Ectodermal cell (in vitro differentiated cells): ENCODE results near the gene FBXO46. TPM values are rescaled to one million over a fixed set of nuclear protein-coding genes. Genes with fewer than 3 reads are reported as not detected.

Experiments used
- H3K27ac ChIP-seq: 2 replicates; pipeline ENCODE4 v1.7.0; 2013; ENCODE audit warnings: mild to moderate bottlenecking, low read depth, low read length; ENCODE audit not compliant: insufficient read depth, poor library complexity, severe bottlenecking
- H3K27me3 ChIP-seq: 2 replicates; pipeline ENCODE4 v1.7.0; 2013; ENCODE audit warnings: mild to moderate bottlenecking, low read length; ENCODE audit not compliant: insufficient read depth, control insufficient read depth, poor library complexity, severe bottlenecking
- H3K36me3 ChIP-seq: one replicate; pipeline ENCODE4 v1.7.0; 2013; ENCODE audit warnings: low read length; ENCODE audit not compliant: control insufficient read depth, insufficient read depth
- H3K4me1 ChIP-seq: one replicate; pipeline ENCODE4 v1.7.0; 2013; ENCODE audit warnings: low read length; ENCODE audit not compliant: control insufficient read depth, insufficient read depth
- H3K4me3 ChIP-seq: 2 replicates; pipeline ENCODE4 v1.7.0; 2013; ENCODE audit warnings: low read depth, low read length, control low read depth; ENCODE audit not compliant: insufficient read depth
- H3K9me3 ChIP-seq: 2 replicates; pipeline ENCODE4 v1.7.0; 2013; ENCODE audit warnings: mild to moderate bottlenecking, low read length, moderate library complexity; ENCODE audit not compliant: control insufficient read depth
- WGBS, 2 experiments: methylation state at CpG; one replicate each; pipeline ENCODE4 v1.1.7; 2013; ENCODE audit warnings: missing lambda C conversion rate in 2 of 2; 5-methylcytosine and 5-hydroxymethylcytosine counted together
- polyA plus RNA-seq, 4 experiments: library from polyadenylated mRNA; stranded (reverse); fragments of 50-300 nt; gene quantifications; one replicate each; pipeline ENCODE4 v1.2.3, GENCODE V29; 2013

The FBXO46 gene, protein sequence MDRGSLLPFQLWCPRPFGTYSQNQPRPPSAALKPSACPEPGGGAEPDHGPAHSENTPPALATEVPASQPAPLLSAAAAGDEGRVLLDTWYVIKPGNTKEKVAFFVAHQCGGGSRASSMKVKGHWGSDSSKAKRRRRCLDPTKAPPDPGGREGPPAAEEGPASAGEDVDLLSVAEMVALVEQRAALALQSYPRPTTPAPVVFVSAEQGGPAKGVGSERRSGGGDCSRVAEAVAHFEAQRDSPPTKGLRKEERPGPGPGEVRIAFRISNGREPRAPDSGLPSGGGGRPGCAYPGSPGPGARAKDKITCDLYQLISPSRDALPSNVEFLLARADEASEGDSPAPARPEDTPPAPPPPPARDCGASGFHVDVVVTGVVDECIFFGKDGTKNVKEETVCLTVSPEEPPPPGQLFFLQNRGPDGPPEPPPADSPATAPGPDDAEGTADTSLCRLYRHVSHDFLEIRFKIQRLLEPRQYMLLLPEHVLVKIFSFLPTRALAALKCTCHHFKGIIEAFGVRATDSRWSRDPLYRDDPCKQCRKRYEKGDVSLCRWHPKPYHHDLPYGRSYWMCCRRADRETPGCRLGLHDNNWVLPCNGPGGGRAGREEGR
- polyA plus RNA-seq (2013, experiment 1 of 4), result 22.0 TPM
- 25.7 TPM for polyA plus RNA-seq (2013, experiment 2 of 4)
- 13.9 TPM for polyA plus RNA-seq (2013, experiment 3 of 4)
- 18.6 TPM for polyA plus RNA-seq (2013, experiment 4 of 4)

DNA sequence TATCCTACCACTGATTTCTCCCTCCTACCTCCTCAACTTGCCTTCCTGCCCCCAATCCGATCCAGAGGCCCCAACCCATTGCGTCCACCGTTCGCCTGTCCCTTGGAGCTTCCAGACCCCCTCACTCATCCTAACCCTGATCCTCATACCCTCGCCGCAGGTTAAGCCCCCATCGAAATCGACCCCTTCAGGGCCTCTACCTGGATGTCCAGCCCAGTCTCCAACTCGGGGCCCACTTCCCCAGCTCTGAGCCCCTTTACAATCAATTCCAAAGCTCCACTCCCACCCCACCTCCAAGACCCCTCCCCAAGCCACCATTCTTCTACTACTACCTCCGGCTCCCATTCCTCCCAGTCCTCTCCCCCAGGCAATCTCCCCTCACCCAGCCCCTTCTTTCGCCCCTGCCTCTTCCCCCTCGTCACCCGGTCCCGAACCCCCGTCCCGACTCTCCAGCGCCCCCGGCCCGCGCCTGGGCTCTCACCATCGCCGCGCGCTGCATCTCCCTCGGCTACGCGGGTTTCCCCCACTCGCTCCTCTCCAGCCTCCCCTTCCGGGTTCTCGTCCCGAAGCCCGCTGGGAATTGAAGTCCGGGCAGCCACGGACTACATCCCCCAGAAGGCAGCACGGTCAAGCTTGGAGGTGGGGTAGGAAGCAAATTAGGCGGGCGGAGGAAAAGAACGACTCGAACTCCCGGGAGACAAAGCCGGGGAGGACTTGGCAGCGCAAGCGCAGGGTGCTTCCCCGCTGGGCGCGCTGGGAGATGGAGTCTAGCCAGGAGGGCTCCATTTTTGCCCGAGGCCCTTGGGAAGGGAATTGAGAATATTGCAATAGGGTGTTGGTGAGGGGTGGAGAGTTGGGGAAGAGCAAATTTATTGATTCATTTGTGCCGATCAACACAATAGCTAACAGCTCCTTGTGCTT is at the start of gene FBXO46:
Gene FBXO46 (minus strand): TSS at position 529 of the 921 bp plus-strand sequence. CDS start 17,401 bp downstream, outside the sequence.
- no peak within 1 kb of the TSS for H3K27ac ChIP-seq
- no peaks in the 10 kb centered on the region for H3K36me3 ChIP-seq
- no peaks in the 10 kb centered on the region for H3K9me3 ChIP-seq
- H3K27me3 ChIP-seq, result no peaks in the 10 kb centered on the region
- H3K4me1 ChIP-seq, result peaks cover 4% of the 10 kb centered on the region
- H3K4me3 ChIP-seq, result peak within 1 kb of the TSS; percentile 85
- WGBS, 2 experiments, result 2% methylated on average over 48 of the region's 48 CpGs

DNA sequence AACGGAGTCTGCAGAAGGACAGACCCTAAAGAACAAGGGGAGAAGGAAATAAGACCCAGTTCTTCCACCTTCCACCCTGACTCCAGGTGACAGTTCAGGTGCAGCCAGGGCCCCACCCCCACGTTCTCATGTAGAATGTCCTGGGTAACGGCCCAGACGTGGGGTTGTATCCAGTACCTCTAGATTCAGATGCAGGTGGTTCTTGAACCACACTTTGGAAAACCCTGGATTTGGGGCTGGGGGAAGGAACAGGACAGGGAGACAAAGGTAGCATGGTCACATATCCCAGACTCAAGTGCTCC is 49.4 kb upstream of the FBXO46 start:
- H3K4me1 ChIP-seq, result peaks cover 32% of the 10 kb centered on the region
- no peaks in the 10 kb centered on the region for H3K9me3 ChIP-seq
- WGBS, 2 experiments, result 56 to 70% methylated on average over 4 of the region's 4 CpGs
- H3K27me3 ChIP-seq, result peaks cover 13% of the 10 kb centered on the region
- no peak overlapping the region for H3K27ac ChIP-seq
- H3K36me3 ChIP-seq, result peaks cover 9% of the 10 kb centered on the region
- H3K4me3 ChIP-seq, result no peak overlapping the region

DNA sequence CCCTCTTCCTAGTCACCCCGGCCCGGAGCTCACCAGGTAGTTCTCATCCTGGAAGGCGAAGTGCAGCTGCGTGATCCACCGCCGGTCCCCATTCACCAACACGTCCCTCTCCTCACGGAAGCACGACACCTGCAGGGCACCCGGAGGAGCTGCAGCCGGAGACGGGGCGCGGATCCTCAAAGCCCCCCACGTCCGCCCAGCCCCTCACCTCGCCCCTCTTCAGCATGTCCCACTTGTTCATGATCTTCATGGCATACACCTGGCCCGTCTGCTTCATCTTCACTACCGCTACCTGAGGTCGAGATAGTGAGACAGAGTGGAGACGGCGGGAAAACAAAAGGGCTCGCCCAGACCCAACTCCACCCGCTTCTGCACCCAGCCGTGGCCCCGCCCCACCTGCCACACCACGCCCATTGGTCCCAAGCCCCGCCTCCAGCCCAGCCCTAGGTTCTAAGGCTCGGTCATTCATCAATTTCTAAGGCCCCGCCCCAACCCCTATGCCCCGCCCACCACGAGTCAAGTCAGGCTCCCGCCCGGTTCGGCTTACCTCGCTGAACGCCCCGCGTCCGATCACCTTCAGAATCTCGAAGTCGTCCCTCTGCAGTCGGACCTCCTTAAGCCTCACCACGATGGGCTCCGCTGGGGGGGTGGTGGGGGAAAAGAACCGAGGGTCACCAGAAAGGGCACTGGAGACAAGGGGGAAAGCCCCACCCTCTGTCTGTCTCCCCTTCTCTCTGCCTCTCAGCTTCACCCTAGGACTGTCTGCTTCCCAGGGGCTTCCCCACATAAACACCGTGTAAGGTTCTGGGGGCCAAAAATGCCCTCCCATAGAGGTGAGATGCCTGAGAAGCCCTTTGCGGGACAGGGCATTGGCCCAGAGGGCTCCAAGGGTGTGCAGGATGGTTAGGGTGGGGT is 48.8 kb upstream of the FBXO46 start:
- H3K4me3 ChIP-seq, result peak overlapping the region; percentile 36
- no peak overlapping the region for H3K27ac ChIP-seq
- WGBS, 2 experiments, result 3 to 5% methylated on average over 48 of the region's 48 CpGs
- H3K9me3 ChIP-seq, result no peaks in the 10 kb centered on the region
- peaks cover 13% of the 10 kb centered on the region for H3K27me3 ChIP-seq
- H3K4me1 ChIP-seq, result peaks cover 32% of the 10 kb centered on the region
- peaks cover 8% of the 10 kb centered on the region for H3K36me3 ChIP-seq

DNA sequence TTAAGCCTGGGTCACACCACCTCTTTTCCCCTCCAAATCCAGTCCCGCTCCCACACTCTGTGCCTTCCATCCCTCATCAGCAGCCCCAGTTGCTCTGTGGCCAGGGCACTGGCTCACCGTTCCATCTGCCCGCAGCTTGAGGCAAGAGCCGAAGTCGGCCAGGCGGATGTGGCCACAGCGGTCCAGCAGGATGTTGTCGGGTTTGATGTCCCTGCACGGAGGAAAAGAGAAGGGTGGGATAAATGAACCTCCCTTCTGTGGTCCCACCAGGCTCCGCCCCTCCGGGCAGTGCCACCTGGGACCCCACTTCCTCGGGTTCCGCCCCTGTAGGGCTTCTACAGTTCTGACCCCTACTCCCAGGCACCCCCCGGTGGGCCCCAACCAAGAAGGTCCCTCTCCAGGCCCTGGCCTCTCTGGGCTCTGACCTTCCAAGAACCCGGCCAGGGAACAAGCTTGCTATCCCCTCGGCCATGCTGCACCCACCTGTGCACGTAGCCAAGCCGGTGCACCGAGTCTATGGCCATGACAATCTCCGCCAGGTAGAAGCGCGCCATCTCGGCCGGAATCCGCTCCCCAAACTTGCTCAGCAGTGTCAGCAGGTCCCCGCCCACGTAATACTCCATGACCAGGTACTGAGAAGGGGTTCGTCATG is 47.4 kb upstream of the FBXO46 start:
- WGBS, 2 experiments, result 95 to 96% methylated on average over 28 of the region's 28 CpGs
- Histone ChIP-seq H3K9me3 (no peaks in the 10 kb centered on the region), H3K36me3 (peaks cover 8% of the 10 kb centered on the region), H3K27me3 (peaks cover 13% of the 10 kb centered on the region), H3K27ac (no peak overlapping the region), H3K4me3 (no peak overlapping the region), H3K4me1 (peaks cover 24% of the 10 kb centered on the region)

DNA sequence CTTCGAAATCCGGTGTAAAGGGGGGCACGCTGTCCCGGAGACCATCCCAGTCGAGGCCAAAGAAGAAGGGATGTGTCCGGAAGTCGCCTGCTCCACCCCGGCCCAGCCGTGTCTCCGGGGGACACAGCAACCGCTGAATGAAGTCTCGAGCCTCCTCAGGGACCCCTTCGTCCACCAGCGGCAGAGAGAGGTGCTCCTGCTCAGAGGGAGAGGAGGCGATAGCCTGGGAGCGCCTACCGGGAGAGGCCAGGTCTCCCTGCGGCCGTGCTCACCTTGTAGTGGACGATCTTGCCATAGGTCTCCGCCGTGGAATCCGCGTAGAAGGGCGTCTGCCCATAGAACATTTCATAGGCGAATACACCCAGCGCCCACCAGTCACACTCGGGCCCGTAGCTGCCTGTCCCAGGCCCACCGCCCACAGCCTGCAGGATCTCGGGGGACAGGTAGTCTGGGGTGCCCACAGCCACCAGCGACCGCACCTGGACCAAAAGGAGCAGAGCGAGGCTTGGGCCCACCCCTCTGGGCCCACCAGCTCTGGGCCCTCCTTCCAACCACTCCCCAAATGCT is 46.8 kb upstream of the FBXO46 start:
- Histone ChIP-seq H3K27ac (no peak overlapping the region), H3K36me3 (peaks cover 8% of the 10 kb centered on the region), H3K27me3 (peaks cover 13% of the 10 kb centered on the region), H3K9me3 (no peaks in the 10 kb centered on the region), H3K4me1 (peaks cover 17% of the 10 kb centered on the region), H3K4me3 (no peak overlapping the region)
- 95 to 96% methylated on average over 34 of the region's 34 CpGs for WGBS, 2 experiments

DNA sequence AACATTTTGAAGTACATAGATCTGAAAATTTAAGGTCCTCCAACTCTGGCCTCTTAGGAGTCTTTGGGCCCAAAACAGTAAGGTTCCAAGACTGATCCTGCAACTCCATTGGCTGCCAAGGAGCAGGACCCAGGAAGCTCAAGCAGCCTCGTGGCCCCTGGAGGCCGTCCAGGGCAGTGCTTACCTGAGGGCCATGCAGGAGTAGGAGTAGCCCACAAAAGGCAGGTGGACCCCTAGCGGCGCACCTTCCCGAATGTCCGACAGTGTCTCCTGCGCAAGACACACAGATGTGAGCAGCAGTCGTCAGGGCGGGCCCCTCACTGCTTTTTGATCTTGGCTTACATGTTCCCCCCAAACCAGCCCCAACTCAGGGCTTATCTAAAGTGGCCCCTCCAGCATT is 44.1 kb upstream of the FBXO46 start:
- 84 to 88% methylated on average over 9 of the region's 9 CpGs for WGBS, 2 experiments
- no peaks in the 10 kb centered on the region for H3K27me3 ChIP-seq
- no peak overlapping the region for H3K4me3 ChIP-seq
- H3K27ac ChIP-seq, result no peak overlapping the region
- H3K36me3 ChIP-seq, result peaks cover 8% of the 10 kb centered on the region
- peaks cover 2% of the 10 kb centered on the region for H3K4me1 ChIP-seq
- H3K9me3 ChIP-seq, result no peaks in the 10 kb centered on the region

DNA sequence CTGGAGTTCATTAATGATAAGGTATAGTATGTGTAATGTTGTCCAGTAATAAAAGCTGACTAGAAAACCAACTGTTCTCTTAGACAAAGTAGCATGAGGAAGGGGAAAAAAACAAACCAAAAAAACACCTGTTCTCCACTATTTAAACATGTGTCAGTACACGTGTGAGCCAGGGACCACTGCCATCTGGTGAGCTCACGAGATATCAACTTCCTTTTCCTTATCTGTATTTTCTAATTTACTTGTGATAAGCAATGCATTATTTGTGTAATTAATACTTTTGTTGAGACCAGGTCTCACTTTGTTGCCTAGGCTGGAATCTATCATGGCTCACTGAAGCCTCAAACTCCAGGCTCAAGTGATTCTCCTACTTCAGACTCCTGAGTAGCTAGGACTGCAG is 42.7 kb upstream of the FBXO46 start:
- no peak overlapping the region for H3K4me3 ChIP-seq
- peaks cover 8% of the 10 kb centered on the region for H3K36me3 ChIP-seq
- no peaks in the 10 kb centered on the region for H3K27me3 ChIP-seq
- H3K9me3 ChIP-seq, result no peaks in the 10 kb centered on the region
- WGBS, 2 experiments, result 95 to 100% methylated on average over 2 of the region's 2 CpGs
- H3K27ac ChIP-seq, result no peak overlapping the region
- no peaks in the 10 kb centered on the region for H3K4me1 ChIP-seq

DNA sequence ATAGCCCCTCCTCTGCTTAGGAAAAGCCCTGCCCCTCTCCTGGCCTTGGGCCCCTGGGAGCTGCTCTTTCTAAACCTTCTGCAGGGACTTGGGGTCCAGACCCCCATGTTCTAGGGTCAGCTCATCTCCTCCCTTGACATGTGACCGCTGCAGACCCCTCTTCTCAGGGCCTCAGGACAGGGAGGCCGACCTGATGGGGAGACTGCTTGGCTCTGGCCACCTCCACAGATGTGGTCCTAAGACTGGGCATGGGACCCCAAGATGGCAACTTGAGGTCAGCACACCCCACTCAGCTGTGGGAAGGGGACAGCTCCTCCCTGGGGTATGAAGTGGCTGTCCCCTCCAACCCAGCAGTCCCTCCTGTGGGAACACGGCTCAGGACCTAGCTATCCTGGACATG is 42.2 kb upstream of the FBXO46 start:
- 97 to 98% methylated on average over 3 of the region's 3 CpGs for WGBS, 2 experiments
- H3K4me3 ChIP-seq, result no peak overlapping the region
- H3K27me3 ChIP-seq, result no peaks in the 10 kb centered on the region
- H3K4me1 ChIP-seq, result no peaks in the 10 kb centered on the region
- no peaks in the 10 kb centered on the region for H3K9me3 ChIP-seq
- H3K27ac ChIP-seq, result no peak overlapping the region
- H3K36me3 ChIP-seq, result peaks cover 8% of the 10 kb centered on the region
